ENCODE data around the gene POU2AF2. TPM values are rescaled to one million over a fixed set of nuclear protein-coding genes. Genes with fewer than 3 reads are reported as not detected.

POU2AF2 gene
- total and polyA plus RNA-seq, 4 donors: not detected

DNA sequence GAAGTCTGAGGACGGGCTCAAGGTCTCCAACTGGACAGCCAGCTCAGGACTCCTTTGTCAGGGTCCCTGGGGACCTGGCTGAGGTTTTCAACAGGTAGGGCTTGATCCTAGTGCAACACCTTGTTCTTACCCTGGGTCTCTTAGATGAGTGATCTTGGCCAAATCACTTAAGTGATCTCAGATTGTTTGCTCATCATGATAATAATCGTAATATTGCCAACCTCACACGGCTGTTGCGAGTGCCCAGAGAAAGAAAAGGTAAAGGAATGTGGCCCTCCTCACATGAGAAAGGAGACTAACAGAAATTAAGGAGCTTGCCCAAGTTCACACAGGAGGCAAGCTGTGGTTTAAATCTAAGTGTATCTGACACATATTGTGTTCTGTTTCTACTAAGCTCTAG is 81.3 kb downstream of the POU2AF2 start:
- Histone ChIP-seq H3K4me1 (ENCODE audit: control insufficient read depth in 4 of 4, insufficient read depth in 4 of 4, low read length in 3 of 4) (peaks cover 0 to 26% (median 17%) of the 10 kb centered on the region in 4 donors), H3K27ac (ENCODE audit: low read depth in 1 of 2, low read length in 2 of 2) (no peak overlapping the region)

DNA sequence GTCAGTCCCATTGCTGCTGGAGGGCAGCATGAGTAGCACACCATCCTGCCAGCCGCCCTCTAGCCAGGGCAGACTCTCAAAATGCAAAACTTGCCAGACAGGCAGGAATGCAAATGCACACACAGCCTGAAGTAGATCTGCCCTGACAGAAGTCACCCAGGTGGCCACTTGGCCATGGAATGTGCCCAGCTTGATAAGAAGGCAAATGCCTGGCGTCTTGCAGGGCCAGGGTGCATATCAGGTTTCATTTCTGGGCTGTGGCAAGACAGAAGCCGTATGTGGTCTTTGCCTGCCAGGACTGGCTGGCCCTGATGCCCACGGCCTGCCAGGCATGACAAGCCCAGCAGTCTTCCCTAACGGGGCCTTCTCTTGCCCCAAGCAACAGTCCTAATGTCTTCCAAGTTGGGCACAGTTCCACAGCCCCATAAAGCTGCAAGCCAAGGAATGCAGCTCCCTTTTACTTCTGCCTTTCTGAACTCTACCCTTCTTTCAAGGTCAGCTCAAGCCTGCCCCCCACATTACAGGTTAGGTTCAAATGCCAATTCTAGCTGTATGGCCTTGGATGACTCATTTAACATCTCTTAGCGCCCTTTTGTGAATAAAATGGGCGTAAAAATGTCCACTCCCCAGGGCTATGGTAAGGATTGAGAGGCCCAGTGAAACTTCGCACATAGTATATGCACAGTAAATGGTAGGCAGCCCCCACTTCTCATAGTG is 82.5 kb downstream of the POU2AF2 start:
- H3K9ac ChIP-seq (ENCODE audit: low read depth in 1 of 2, low read length in 2 of 2): no peak overlapping the region
- H3K4me1 ChIP-seq (ENCODE audit: control insufficient read depth in 4 of 4, insufficient read depth in 4 of 4, low read length in 3 of 4): peaks cover 0 to 30% (median 20%) of the 10 kb centered on the region in 4 donors

More for the DNA sequence above, 81.3 kb downstream of the POU2AF2 start:
- Histone ChIP-seq H3K27me3 (ENCODE audit: control insufficient read depth in 4 of 4, insufficient read depth in 4 of 4, low read length in 3 of 4) (no peaks in the 10 kb centered on the region), H3K9ac (ENCODE audit: low read depth in 1 of 2, low read length in 2 of 2) (no peak overlapping the region), H3K9me3 (ENCODE audit: control insufficient read depth in 4 of 4, low read length in 3 of 4) (no peaks in the 10 kb centered on the region), H3K4me3 (ENCODE audit: low read depth in 1 of 3, low read length in 3 of 3) (no peak overlapping the region), H3K36me3 (ENCODE audit: control insufficient read depth in 4 of 4, insufficient read depth in 3 of 4, low read depth in 1 of 4, low read length in 3 of 4) (no peaks in the 10 kb centered on the region)
- 73% methylated on average over 4 of the region's 4 CpGs for WGBS
- DNase-seq (ENCODE audit: low spot score): no peak
- TF ChIP-seq FOXA1 (IDR thresholded peaks at IDR 0.05) (no peak), FOXA2 (IDR thresholded peaks at IDR 0.05) (no peak), GABPA (IDR thresholded peaks at IDR 0.05 in 1 of 2, conservative IDR thresholded peaks at IDR 0.05 in 1 of 2) (no peak), EGR1 (IDR thresholded peaks at IDR 0.05; ENCODE audit: low read depth in 2 of 2) (no peak), NR2F2 (IDR thresholded peaks at IDR 0.05) (no peak)
- TF ChIP-seq, protein P1, sequence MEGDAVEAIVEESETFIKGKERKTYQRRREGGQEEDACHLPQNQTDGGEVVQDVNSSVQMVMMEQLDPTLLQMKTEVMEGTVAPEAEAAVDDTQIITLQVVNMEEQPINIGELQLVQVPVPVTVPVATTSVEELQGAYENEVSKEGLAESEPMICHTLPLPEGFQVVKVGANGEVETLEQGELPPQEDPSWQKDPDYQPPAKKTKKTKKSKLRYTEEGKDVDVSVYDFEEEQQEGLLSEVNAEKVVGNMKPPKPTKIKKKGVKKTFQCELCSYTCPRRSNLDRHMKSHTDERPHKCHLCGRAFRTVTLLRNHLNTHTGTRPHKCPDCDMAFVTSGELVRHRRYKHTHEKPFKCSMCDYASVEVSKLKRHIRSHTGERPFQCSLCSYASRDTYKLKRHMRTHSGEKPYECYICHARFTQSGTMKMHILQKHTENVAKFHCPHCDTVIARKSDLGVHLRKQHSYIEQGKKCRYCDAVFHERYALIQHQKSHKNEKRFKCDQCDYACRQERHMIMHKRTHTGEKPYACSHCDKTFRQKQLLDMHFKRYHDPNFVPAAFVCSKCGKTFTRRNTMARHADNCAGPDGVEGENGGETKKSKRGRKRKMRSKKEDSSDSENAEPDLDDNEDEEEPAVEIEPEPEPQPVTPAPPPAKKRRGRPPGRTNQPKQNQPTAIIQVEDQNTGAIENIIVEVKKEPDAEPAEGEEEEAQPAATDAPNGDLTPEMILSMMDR (IDR thresholded peaks at IDR 0.05; ENCODE audit: low read depth, low read length, missing input control): no peak

More for the DNA sequence above, 82.5 kb downstream of the POU2AF2 start:
- TF ChIP-seq JUND (IDR thresholded peaks at IDR 0.05) (no peak), YY1 (IDR thresholded peaks at IDR 0.05) (no peak), FOXA2 (IDR thresholded peaks at IDR 0.05) (no peak), FOXA1 (IDR thresholded peaks at IDR 0.05) (no peak), RXRA (IDR thresholded peaks at IDR 0.05) (no peak), HNF4A (conservative IDR thresholded peaks at IDR 0.05) (no peak), SP1 (IDR thresholded peaks at IDR 0.05) (no peak), NR2F2 (IDR thresholded peaks at IDR 0.05) (no peak), TAF1 (conservative IDR thresholded peaks at IDR 0.05) (no peak)
- TF ChIP-seq, protein P2, sequence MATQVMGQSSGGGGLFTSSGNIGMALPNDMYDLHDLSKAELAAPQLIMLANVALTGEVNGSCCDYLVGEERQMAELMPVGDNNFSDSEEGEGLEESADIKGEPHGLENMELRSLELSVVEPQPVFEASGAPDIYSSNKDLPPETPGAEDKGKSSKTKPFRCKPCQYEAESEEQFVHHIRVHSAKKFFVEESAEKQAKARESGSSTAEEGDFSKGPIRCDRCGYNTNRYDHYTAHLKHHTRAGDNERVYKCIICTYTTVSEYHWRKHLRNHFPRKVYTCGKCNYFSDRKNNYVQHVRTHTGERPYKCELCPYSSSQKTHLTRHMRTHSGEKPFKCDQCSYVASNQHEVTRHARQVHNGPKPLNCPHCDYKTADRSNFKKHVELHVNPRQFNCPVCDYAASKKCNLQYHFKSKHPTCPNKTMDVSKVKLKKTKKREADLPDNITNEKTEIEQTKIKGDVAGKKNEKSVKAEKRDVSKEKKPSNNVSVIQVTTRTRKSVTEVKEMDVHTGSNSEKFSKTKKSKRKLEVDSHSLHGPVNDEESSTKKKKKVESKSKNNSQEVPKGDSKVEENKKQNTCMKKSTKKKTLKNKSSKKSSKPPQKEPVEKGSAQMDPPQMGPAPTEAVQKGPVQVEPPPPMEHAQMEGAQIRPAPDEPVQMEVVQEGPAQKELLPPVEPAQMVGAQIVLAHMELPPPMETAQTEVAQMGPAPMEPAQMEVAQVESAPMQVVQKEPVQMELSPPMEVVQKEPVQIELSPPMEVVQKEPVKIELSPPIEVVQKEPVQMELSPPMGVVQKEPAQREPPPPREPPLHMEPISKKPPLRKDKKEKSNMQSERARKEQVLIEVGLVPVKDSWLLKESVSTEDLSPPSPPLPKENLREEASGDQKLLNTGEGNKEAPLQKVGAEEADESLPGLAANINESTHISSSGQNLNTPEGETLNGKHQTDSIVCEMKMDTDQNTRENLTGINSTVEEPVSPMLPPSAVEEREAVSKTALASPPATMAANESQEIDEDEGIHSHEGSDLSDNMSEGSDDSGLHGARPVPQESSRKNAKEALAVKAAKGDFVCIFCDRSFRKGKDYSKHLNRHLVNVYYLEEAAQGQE (IDR thresholded peaks at IDR 0.05): no peak
- TF ChIP-seq, protein P1 (IDR thresholded peaks at IDR 0.05; ENCODE audit: low read depth, low read length, missing input control): no peak
- TF ChIP-seq, protein P3, sequence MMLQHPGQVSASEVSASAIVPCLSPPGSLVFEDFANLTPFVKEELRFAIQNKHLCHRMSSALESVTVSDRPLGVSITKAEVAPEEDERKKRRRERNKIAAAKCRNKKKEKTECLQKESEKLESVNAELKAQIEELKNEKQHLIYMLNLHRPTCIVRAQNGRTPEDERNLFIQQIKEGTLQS (IDR thresholded peaks at IDR 0.05): no peak
- no peaks in the 10 kb centered on the region for H3K27me3 ChIP-seq (ENCODE audit: control insufficient read depth in 4 of 4, insufficient read depth in 4 of 4, low read length in 3 of 4)
- DNase-seq (ENCODE audit: low spot score): no peak
- H3K9me3 ChIP-seq (ENCODE audit: control insufficient read depth in 4 of 4, low read length in 3 of 4): no peaks in the 10 kb centered on the region
- H3K27ac ChIP-seq (ENCODE audit: low read depth in 1 of 2, low read length in 2 of 2): no peak overlapping the region
- no peak overlapping the region for H3K4me3 ChIP-seq (ENCODE audit: low read depth in 1 of 3, low read length in 3 of 3)
- H3K36me3 ChIP-seq (ENCODE audit: control insufficient read depth in 4 of 4, insufficient read depth in 3 of 4, low read depth in 1 of 4, low read length in 3 of 4): no peaks in the 10 kb centered on the region
- 57% methylated on average over 8 of the region's 8 CpGs for WGBS
